GM12892 (cell line): Measurements from ENCODE around the gene FBXO34.

ENCODE experiments used
- DNase-seq: peaks from one replicate; pipeline ENCODE4 v3.0.0; 2011; ENCODE audit not compliant: insufficient read length
- FAIRE-seq: peaks from 2 replicates; lab custom pipeline; 2011; peaks lifted over from hg19 to GRCh38; lab: Jason Lieb, UNC
- POLR2A ChIP-seq: IDR thresholded peaks from 2 replicates; pipeline ENCODE4 v1.6.1; 2011; ENCODE audit warnings: low read depth, low read length, control low read depth
- POLR2AphosphoS5 ChIP-seq: IDR thresholded peaks from 2 replicates; pipeline ENCODE4 v1.6.1; 2011; ENCODE audit warnings: low read depth, low read length, control low read depth
- TAF1 ChIP-seq: IDR thresholded peaks from 2 replicates; pipeline ENCODE4 v1.6.1; 2011; ENCODE audit warnings: low read depth, mild to moderate bottlenecking, control low read depth, low read length, borderline replicate concordance

Gene FBXO34

DNA sequence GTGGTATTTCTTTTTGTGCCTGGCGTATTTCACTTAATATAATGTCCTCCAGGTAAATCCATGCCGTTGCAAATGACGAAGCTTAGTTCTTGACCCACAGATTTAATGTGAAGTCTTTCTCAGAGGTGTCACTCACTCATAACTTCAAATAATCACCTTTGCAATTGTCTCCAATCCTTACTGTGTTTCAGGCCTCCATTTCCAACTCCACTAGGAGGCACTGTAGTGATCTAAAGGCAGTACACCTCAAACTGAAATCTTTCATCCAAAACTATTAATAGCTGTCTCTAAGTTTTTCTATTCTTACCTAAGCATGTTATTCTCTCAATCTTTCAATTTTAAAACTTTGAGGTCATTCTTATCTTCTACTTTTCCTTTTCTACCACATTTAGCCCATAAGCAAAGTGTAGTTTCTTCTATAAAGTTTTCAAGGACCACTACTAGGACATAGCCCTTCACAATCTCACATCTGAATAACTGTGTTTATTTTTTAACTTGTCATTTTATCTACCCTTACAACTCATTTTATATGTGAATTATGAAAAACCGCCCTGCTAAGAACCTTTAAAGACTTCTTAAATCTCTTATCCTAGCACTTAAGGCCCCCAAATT lies 25.5 kb upstream of the FBXO34 start:
- peak; percentile 48 for FAIRE-seq
- no peak for DNase-seq
- TF ChIP-seq POLR2AphosphoS5 (no peak), TAF1 (no peak)

DNA sequence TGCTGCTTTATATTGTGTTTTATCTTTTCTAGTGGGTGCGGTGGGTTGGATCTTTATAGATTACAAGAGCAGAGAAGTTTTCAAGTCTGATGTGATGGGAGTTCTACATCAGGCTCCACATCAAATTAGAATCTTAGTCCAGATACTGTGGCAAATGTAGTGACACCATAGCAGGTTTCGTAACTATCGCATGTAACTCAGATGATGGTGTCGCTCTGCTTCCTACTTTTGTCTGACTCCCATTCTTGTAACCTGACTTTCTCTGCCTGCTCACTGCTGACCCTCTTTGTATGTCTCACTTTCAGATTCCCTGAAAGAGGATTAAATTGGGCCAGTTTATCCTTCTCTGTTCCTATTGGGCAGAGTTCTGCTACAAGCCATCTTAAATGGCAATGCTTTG lies 22.8 kb upstream of the FBXO34 start:
- DNase-seq: no peak
- FAIRE-seq: no peak
- no peak for TF ChIP-seq TAF1
- no peak for TF ChIP-seq POLR2A
- no peak for TF ChIP-seq POLR2AphosphoS5

DNA sequence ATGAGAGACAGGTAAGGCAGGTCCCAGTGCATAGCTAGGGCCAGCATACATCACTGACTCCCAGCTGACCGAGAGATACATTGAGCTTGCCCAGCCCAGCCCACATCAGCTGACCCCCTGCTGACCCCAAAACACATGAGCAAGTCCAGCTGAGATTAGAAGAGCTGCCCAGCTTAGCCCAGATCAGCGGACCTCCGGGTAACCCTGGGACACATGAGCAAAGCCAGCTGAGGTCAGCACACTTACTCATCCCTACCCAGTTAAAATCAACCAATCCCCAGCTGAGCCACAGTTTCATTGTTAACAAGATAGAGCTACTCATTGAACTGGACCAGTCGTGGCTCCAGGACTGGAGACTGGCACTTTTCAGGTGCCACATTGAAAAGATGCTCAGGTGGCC lies 21.8 kb upstream of the FBXO34 start:
- no peak for TF ChIP-seq TAF1
- TF ChIP-seq POLR2AphosphoS5: no peak
- no peak for TF ChIP-seq POLR2A
- no peak for DNase-seq
- FAIRE-seq: no peak

GRCh38 chr14:55253276-55253675 lies 17.9 kb upstream of the FBXO34 start:
- FAIRE-seq (no peak), DNase-seq (no peak)
- TF ChIP-seq TAF1: no peak
- TF ChIP-seq POLR2AphosphoS5: no peak
- no peak for TF ChIP-seq POLR2A

- TF ChIP-seq TAF1 (no peak), POLR2AphosphoS5 (no peak), POLR2A (no peak)
- FAIRE-seq (no peak), DNase-seq (no peak)
Observed at GRCh38 chr14:55254581-55254980, 16.6 kb upstream of the FBXO34 start.

DNA sequence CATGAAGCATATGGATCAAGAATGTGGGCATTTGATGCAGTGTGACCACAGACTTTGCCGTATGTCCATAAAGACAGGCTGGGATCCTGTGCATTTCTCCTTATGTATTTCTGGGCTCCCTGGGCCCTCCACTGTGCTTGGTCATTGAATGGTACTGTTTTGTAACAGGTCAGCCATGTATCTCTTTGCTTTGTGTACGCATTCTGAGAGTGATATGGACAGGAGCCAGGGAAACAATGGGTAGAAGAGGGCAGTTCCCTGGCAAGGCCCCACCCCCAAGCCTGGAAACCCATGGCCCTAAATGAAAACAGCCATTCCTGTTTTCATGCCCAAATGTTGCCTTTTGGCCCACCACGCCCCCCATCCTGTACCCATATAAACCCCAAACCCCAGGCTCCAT lies 15.2 kb upstream of the FBXO34 start:
- FAIRE-seq: no peak
- no peak for TF ChIP-seq TAF1
- TF ChIP-seq POLR2A: no peak
- TF ChIP-seq POLR2AphosphoS5: no peak
- no peak for DNase-seq

DNA sequence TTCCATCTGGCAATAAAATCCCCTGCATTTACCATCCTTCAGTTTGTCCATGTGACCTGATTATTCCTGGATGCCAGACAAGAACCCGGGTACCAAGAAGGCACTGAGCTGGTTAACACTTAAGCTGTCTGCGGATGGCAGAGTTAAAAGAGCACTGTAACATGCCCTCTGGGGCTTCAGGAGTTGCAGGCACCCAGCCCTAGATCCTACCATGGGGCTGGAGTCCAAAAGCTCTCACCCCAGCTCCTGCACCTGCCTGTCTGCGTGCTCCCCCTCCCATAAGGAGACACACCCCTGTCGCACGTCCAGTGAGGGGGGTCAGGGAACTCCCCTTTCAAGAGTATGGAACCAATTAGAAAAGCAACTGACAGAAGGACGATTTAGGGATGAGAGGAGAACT lies 14.6 kb upstream of the FBXO34 start:
- DNase-seq: no peak
- FAIRE-seq: no peak
- TF ChIP-seq POLR2A: no peak
- no peak for TF ChIP-seq TAF1
- no peak for TF ChIP-seq POLR2AphosphoS5

- TF ChIP-seq POLR2A (no peak), TAF1 (no peak), POLR2AphosphoS5 (no peak)
- FAIRE-seq (peak; percentile 27), DNase-seq (no peak)
Observed at GRCh38 chr14:55265197-55265596, 6.0 kb upstream of the FBXO34 start.

DNA sequence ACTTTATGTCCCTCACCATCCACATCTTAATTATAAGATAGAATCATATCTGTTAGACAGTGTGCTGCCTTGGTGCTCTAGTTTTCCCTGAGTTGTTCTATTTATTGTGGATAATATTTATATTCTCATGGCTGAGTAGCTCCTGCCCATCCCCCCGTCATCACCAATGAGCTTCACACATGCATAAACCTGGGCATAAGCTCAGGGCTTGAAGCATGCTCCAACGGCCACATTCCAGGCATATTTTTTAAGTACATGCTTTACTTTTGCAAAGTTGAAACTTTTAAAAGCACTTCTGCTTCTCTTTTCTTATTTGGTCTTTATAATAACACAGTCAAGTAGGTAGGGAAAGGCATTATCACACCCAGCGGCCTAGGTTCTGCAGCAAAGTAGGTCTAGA lies 3.4 kb upstream of the FBXO34 start:
- no peak for FAIRE-seq
- DNase-seq: no peak
- TF ChIP-seq POLR2A (no peak), POLR2AphosphoS5 (no peak), TAF1 (no peak)

DNA sequence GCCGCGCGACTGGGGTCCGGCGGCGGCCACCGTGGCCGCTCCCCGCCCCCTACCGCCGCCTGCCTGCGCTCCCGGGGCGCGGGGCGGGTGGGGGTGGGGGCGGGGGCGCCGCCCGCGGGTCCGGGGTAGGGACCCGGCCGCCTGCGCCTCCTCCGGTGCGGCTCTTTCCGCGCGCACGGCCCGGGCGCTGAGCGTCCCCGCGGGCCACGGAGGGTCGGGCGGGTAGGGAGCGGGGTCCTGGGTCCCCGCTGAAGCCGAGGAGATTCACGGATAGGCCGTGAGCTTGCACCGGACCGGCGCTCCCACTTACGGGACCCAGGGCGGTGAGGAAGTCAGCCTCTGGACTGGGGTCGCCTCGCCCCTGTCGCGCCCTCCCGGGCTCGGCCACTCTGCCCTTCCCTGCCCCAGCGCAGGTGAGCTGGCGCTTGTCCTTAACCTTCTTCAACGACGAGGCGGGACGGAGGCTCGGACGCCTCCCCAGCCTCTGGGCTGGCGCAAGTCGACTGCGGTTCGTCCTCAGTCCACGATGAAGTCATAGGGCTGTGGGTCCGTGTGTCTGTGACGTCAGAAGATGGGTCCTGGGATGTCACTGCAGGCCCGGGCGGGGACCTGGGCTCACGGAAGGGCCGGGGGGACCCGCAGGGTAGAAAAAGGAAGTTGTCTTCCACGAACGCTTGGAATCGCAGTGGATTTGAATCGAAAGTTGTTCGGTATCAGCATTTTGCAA lies 514 bp downstream of the FBXO34 start:
- FAIRE-seq (no peak), DNase-seq (peak; percentile 62)
- TF ChIP-seq TAF1 (no peak), POLR2AphosphoS5 (peak; percentile 42), POLR2A (peak; percentile 37; the same call in 1 of the 2 replicates)

GRCh38 chr14:55272387-55272786 lies 1.2 kb downstream of the FBXO34 start:
- FAIRE-seq: no peak
- TF ChIP-seq TAF1 (no peak), POLR2AphosphoS5 (no peak), POLR2A (no peak)

DNA sequence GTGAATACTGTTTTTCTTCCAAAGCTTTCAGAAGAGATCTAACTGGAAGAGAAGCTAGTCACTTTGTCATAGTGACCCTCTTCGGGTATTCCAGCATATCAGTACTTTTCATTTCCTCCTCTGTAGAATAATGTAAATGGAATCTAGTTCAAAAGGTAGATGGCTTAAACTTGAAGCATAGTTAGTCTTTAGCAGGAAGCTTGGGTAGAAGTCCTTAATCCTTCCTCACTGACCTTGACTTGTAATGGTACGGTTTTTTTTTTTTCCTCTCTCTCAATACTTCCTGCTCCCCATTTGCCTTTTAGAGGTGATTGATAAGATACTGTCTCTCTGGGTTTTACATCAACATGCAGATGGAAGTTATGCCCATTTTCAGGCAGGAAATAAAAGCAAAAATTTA lies 1.7 kb downstream of the FBXO34 start:
- FAIRE-seq (no peak), DNase-seq (no peak)
- TF ChIP-seq POLR2AphosphoS5 (no peak), TAF1 (no peak), POLR2A (no peak)

More at GRCh38 chr14:55272387-55272786, 1.2 kb downstream of the FBXO34 start:
- no peak for DNase-seq
